ENCODE measurements around the gene CGB8.
"Not testable (repeated sequence)": the region's sequence is repeated elsewhere in the genome, so short reads cannot be mapped to it uniquely, and the experiment has no call there.

CGB8 gene

GRCh38 chr19:49085868-49086232, 36.9 kb upstream of the CGB8 start:
- DNase-seq (ENCODE audit: extremely low read depth, low read depth) = no peak
- TF ChIP-seq CTCF (IDR thresholded peaks at IDR 0.05; ENCODE audit: low read depth, low read length, missing control alignments) = no peak
- peak overlapping the region; percentile 89 for H3K4me3 ChIP-seq (replicated peaks; ENCODE audit: low read depth, low read length)

DNA sequence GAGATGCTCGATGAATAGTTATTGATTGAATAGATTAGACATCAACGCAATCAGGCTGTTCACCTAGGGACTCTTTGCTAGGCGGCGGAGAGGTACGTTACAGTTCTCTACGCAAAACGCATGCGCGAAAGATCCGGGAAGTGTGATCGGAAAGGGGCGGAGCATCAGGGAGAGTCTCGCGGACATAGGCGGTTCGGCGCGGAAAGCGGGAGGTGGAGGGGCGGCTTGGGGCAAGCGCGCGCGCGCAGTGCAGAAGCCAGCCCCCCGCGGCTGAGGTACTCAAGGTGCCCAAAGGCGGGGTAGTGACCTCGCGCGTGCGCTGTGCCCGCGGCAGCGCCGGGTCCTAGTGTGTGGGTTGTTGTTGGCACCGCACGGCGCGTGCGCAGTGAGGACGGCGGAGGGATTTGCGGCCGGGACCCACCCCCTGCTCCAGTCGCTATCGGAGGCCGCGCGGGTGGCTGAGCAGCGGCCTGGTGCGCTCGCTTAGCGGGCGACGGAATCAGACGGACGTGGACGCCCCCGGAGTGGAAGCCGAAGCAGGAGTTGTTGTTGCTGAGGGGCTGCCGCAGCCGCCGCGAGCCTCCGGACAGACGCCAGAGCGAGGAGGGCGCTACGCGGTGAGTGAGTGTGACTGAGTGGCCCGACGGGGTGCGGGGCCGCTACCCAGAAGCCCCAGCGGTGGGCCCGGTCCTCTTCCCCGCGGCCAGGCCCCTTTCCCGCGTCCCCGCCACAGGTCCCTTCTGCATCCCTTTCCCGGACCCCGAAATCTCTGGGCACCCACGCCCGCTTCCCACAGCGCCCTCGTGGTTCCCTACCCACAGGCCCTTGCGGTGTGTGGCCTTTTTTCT, 36.3 kb upstream of the CGB8 start, which contains the start of gene SNRNP70:
Gene SNRNP70, plus strand, starts transcription at position 432 of the 848 bp plus-strand sequence. CDS start 964 bp downstream, outside the sequence.
- DNase-seq (ENCODE audit: extremely low read depth, low read depth) = peak; percentile 90
- no peak for TF ChIP-seq CTCF (IDR thresholded peaks at IDR 0.05; ENCODE audit: low read depth, low read length, missing control alignments)
- peak within 1 kb of the TSS; percentile 89 for H3K4me3 ChIP-seq (replicated peaks; ENCODE audit: low read depth, low read length)

DNA sequence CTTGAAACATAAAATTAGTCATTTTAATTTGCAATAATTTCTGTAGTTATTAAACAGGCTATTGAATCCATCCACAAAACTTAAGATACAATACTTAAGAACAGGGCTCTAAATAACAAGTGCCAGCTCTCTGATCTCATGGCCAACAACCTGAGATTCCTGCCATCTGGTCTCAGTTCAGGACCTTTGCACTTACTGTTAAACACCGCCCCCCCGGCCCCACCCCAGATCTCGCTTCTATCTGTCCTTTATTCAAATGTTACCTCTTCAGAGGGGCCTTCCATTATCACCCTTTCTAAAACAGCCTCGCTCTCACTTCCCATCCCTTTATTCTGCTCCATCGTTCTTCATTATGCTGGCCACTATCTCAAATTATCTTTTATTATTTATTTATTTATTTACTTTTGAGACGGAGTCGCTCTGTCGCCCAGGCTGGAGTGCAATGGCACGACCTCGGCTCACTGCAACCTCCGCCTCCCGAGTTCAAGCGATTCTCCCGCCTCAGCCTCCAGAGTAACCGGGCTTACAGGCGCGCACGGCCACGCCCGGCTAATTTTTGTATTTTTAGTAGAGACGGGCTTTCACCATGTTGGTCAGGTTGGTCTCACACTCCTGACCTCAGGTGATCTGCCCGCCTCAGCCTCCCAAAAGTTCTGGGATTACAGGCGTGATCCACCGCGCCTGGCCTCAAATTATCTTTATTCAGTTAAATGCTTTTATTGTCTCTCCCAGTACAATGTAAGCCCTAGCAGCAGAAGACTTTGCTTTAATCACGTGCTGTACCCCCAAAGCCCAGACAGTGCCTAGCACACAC, 35.5 kb upstream of the CGB8 start:
- no peak for TF ChIP-seq CTCF (IDR thresholded peaks at IDR 0.05; ENCODE audit: low read depth, low read length, missing control alignments)
- peak overlapping the region; percentile 89 for H3K4me3 ChIP-seq (replicated peaks; ENCODE audit: low read depth, low read length)
- no peak for DNase-seq (ENCODE audit: extremely low read depth, low read depth)

DNA sequence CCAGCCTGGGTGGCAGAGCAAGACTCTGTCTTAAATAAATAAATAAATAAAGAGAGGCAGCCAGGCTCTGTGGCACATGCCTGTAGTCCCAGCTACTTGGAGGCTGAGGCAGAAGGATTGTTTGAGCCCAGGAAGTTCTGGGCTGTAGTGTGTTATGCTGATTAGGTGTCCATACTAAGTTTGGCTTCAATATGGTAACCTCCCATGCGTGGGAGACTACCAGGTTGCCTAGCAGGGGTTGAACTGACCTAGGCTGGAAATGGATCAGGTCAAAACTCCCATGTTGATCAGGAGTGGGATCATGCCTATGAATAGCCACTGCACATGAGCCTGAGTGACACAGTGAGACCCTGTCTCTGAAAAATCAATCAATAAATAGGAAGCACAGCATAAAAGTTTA, 32.4 kb upstream of the CGB8 start:
- DNase-seq (ENCODE audit: extremely low read depth, low read depth) = no peak
- no peak overlapping the region for H3K4me3 ChIP-seq (replicated peaks; ENCODE audit: low read depth, low read length)
- TF ChIP-seq CTCF (IDR thresholded peaks at IDR 0.05; ENCODE audit: low read depth, low read length, missing control alignments) = no peak

- DNase-seq (ENCODE audit: extremely low read depth, low read depth) = no peak
- H3K4me3 ChIP-seq (replicated peaks; ENCODE audit: low read depth, low read length) = no peak overlapping the region
- no peak for TF ChIP-seq CTCF (IDR thresholded peaks at IDR 0.05; ENCODE audit: low read depth, low read length, missing control alignments)
Observed at GRCh38 chr19:49080392-49080791, 31.5 kb upstream of the CGB8 start.

- not testable (repeated sequence) for DNase-seq (ENCODE audit: extremely low read depth, low read depth); H3K4me3 ChIP-seq (replicated peaks; ENCODE audit: low read depth, low read length)
- TF ChIP-seq CTCF (IDR thresholded peaks at IDR 0.05; ENCODE audit: low read depth, low read length, missing control alignments) = peak; percentile 51
Observed at GRCh38 chr19:49074869-49075268, 26.0 kb upstream of the CGB8 start.
